HUES64 (cell line): Measurements from ENCODE around the gene PSEN2.
"Not testable (repeated sequence)": the region's sequence is repeated elsewhere in the genome, so short reads cannot be mapped to it uniquely, and the experiment has no call there.

Experiments used
- H3K27ac ChIP-seq: 2 replicates; pipeline ENCODE4 v1.7.0; 2013; ENCODE audit warnings: low read depth, low read length, inconsistent platforms
- H3K27me3 ChIP-seq: 2 replicates; pipeline ENCODE4 v1.6.1; 2013; ENCODE audit warnings: mild to moderate bottlenecking, low read length; ENCODE audit not compliant: insufficient read depth
- H3K36me3 ChIP-seq: 2 replicates; pipeline ENCODE4 v1.6.1; 2013; ENCODE audit warnings: mild to moderate bottlenecking, low read length; ENCODE audit not compliant: insufficient read depth
- H3K4me1 ChIP-seq: 2 replicates; pipeline ENCODE4 v1.6.1; 2013; ENCODE audit warnings: mild to moderate bottlenecking, low read length, moderate library complexity; ENCODE audit not compliant: insufficient read depth
- H3K4me3 ChIP-seq: 2 replicates; pipeline ENCODE4 v1.5.1; 2013; ENCODE audit warnings: mild to moderate bottlenecking, low read length, moderate library complexity
- H3K9ac ChIP-seq: 2 replicates; pipeline ENCODE4 v1.6.1; 2013; ENCODE audit warnings: mild to moderate bottlenecking, low read depth, low read length
- H3K9me3 ChIP-seq: 2 replicates; pipeline ENCODE4 v1.6.1; 2013; ENCODE audit warnings: low read depth, low read length; ENCODE audit not compliant: insufficient read depth
- WGBS: fragments of 150-250, 120-280 bp; methylation state at CpG from one replicate; pipeline ENCODE4 v1.1.7; 2013; ENCODE audit warnings: missing lambda C conversion rate; 5-methylcytosine and 5-hydroxymethylcytosine counted together

The PSEN2 gene

GRCh38 chr1:226831953-226832352, 38.5 kb upstream of the PSEN2 start:
- H3K4me1 ChIP-seq, result peaks cover 10% of the 10 kb centered on the region; the same call in 1 of the 2 replicates
- no peak overlapping the region for H3K4me3 ChIP-seq
- no peak overlapping the region for H3K27ac ChIP-seq
- WGBS, result 92% methylated on average over 4 of the region's 4 CpGs
- 0 out of 2 replicates have a peak, but pooled peaks cover 3% of the 10 kb centered on the region for H3K9me3 ChIP-seq
- H3K27me3 ChIP-seq, result no peaks in the 10 kb centered on the region
- H3K36me3 ChIP-seq, result no peaks in the 10 kb centered on the region
- no peak overlapping the region for H3K9ac ChIP-seq

DNA sequence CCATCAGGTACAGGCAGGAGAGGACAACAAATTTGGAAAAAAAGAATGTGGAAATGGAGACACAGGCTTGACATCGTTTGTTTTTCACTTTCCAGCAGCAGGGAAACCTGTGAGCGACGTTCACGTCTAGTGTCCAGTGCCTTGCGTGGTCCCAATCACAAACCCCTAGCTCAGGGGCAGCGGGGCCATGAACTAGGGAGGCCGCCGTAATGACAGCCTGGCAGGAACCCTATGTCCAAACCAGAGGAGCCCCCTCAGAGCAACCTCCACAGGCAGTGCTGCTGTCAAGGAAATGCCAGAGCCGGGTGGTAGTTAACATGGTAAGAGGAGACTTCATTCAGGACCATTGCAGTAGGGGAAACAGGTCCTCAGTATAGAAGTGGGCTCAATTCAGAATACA, 37.8 kb upstream of the PSEN2 start:
- Histone ChIP-seq H3K27me3 (no peaks in the 10 kb centered on the region), H3K4me3 (no peak overlapping the region), H3K4me1 (peaks cover 3% of the 10 kb centered on the region; the same call in 1 of the 2 replicates), H3K9me3 (0 out of 2 replicates have a peak, but pooled peaks cover 3% of the 10 kb centered on the region), H3K36me3 (no peaks in the 10 kb centered on the region), H3K9ac (no peak overlapping the region), H3K27ac (no peak overlapping the region)
- WGBS, result 94% methylated on average over 9 of the region's 9 CpGs

GRCh38 chr1:226834179-226834578, 36.2 kb upstream of the PSEN2 start:
- not testable (repeated sequence) for H3K27me3 ChIP-seq, H3K4me3 ChIP-seq
- WGBS, result 95% methylated on average over 6 of the region's 6 CpGs

GRCh38 chr1:226835396-226835795, 35.0 kb upstream of the PSEN2 start:
- not testable (repeated sequence) for H3K4me1 ChIP-seq, H3K27me3 ChIP-seq, H3K9ac ChIP-seq, H3K36me3 ChIP-seq, H3K4me3 ChIP-seq, H3K27ac ChIP-seq, H3K9me3 ChIP-seq
- 92% methylated on average over 7 of the region's 7 CpGs for WGBS

More at GRCh38 chr1:226834179-226834578, 36.2 kb upstream of the PSEN2 start:
- not testable (repeated sequence) for H3K4me1 ChIP-seq, H3K9ac ChIP-seq, H3K27ac ChIP-seq, H3K9me3 ChIP-seq, H3K36me3 ChIP-seq

DNA sequence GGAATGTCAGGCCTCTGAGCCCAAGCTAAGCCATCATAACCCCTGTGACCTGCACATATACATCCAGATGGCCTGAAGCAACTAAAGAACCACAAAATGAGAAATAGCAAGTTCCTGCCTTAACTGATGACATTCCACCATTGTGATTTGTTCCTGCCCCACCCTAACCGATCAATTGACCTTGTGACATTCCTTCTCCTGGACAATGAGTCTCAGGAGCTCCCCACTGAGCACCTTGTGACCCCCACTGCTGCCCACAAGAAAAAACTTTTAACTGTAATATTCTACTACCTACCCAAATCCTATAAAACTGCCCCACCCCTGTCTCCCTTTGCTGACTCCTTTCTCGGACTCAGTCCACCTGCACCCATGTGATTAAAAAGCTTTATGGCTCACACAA, 32.5 kb upstream of the PSEN2 start:
- not testable (repeated sequence) for H3K4me3 ChIP-seq, H3K27me3 ChIP-seq, H3K4me1 ChIP-seq, H3K27ac ChIP-seq, H3K9ac ChIP-seq, H3K9me3 ChIP-seq, H3K36me3 ChIP-seq
- 88% methylated on average over 2 of the region's 2 CpGs for WGBS

DNA sequence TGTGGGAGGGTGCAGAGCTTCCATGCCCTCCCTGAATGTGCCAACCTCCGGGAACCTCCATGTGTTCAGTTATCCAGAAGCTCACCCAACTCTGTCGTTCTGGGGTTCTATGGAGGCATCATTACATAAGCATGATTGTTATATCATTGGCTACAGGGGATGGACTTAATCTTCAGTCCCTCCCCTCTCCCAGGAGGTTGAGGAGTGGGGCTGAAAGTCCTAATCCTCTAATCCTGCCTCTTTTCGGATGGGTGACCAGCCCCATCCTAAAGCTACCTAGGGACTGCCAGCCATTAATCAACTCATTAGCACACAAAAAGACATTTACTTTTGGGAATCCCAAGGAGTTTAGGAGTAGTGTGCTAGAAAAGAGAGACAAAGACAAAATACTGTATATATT, 32.0 kb upstream of the PSEN2 start:
- no peak overlapping the region for H3K27ac ChIP-seq
- H3K4me1 ChIP-seq, result peaks cover 5% of the 10 kb centered on the region; the same call in 1 of the 2 replicates
- H3K27me3 ChIP-seq, result no peaks in the 10 kb centered on the region
- 83% methylated on average over 2 of the region's 3 CpGs for WGBS
- H3K36me3 ChIP-seq, result no peaks in the 10 kb centered on the region
- no peak overlapping the region for H3K4me3 ChIP-seq
- H3K9me3 ChIP-seq, result no peaks in the 10 kb centered on the region
- no peak overlapping the region for H3K9ac ChIP-seq

DNA sequence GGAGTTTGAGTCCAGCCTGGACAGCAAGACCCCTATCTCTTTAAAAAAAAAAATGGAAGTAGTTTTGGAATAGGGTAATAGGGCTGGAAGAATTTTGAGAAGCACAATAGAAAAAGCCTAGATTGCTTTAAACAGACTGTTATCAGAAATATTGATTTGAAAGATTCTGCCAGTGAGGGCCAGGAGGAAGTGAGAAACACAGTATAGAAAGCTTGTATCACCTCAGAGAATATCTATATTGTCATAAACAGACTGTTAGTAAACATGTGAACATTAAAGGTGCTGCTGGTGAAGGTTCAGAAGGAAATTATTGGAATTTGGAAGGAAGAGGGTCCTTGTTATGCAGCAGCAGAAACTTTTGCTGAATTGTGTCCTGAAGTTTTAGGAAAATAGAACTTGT, 24.8 kb upstream of the PSEN2 start:
- Histone ChIP-seq H3K27ac (no peak overlapping the region), H3K4me3 (no peak overlapping the region), H3K4me1 (peaks cover 17% of the 10 kb centered on the region; the same call in 1 of the 2 replicates), H3K27me3 (no peaks in the 10 kb centered on the region), H3K36me3 (no peaks in the 10 kb centered on the region), H3K9me3 (no peaks in the 10 kb centered on the region), H3K9ac (no peak overlapping the region)

GRCh38 chr1:226846786-226847185, 23.6 kb upstream of the PSEN2 start:
- 95% methylated on average over 1 of the region's 1 CpG for WGBS
- no peaks in the 10 kb centered on the region for H3K27me3 ChIP-seq

GRCh38 chr1:226854548-226854947, 15.9 kb upstream of the PSEN2 start:
- not testable (repeated sequence) for H3K27ac ChIP-seq, H3K36me3 ChIP-seq, H3K27me3 ChIP-seq, H3K9me3 ChIP-seq, H3K9ac ChIP-seq, H3K4me3 ChIP-seq
- peaks cover 17% of the 10 kb centered on the region for H3K4me1 ChIP-seq
- WGBS, result 100% methylated on average over 1 of the region's 1 CpG

More at GRCh38 chr1:226846786-226847185, 23.6 kb upstream of the PSEN2 start:
- Histone ChIP-seq H3K9ac (no peak overlapping the region), H3K4me3 (no peak overlapping the region), H3K36me3 (no peaks in the 10 kb centered on the region), H3K9me3 (no peaks in the 10 kb centered on the region), H3K4me1 (peaks cover 22% of the 10 kb centered on the region), H3K27ac (no peak overlapping the region)

- H3K4me3 ChIP-seq, result no peak overlapping the region
- H3K9me3 ChIP-seq, result no peaks in the 10 kb centered on the region
- H3K27me3 ChIP-seq, result no peaks in the 10 kb centered on the region
- no peak overlapping the region for H3K27ac ChIP-seq
- no peak overlapping the region for H3K9ac ChIP-seq
- H3K4me1 ChIP-seq, result peaks cover 19% of the 10 kb centered on the region
- no peaks in the 10 kb centered on the region for H3K36me3 ChIP-seq
These were observed 7.5 kb upstream of the PSEN2 start for GRCh38 chr1:226862890-226863289.

GRCh38 chr1:226863446-226863845, 7.0 kb upstream of the PSEN2 start:
- 36% methylated on average over 5 of the region's 5 CpGs for WGBS
- Histone ChIP-seq H3K27me3 (no peaks in the 10 kb centered on the region), H3K9me3 (no peaks in the 10 kb centered on the region), H3K9ac (no peak overlapping the region), H3K4me1 (peaks cover 20% of the 10 kb centered on the region), H3K27ac (no peak overlapping the region), H3K4me3 (no peak overlapping the region), H3K36me3 (no peaks in the 10 kb centered on the region)

DNA sequence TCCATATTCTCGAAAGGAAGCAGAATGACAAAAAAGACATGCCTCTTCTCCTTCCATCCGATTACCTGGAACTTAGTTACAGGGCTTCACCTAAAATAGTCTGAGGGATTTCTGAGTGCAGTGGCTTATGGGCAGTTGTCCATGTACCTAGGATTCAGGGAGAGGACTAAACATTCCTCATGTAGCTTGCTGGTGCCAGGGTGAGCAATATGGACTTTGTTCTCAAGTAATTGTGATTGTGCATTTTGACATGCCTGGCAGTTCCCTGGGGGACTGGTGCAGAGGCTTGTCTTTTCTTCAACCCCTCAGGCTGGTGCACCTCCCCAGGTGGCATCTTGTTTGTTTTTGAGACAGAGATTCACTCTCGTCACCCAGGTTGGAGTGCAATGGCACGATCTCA, 6.1 kb upstream of the PSEN2 start:
- Histone ChIP-seq H3K36me3 (no peaks in the 10 kb centered on the region), H3K9ac (no peak overlapping the region), H3K9me3 (no peaks in the 10 kb centered on the region), H3K27ac (no peak overlapping the region), H3K4me3 (no peak overlapping the region), H3K27me3 (peaks cover 3% of the 10 kb centered on the region; the same call in 1 of the 2 replicates), H3K4me1 (peaks cover 20% of the 10 kb centered on the region)
- WGBS, result 91% methylated on average over 4 of the region's 4 CpGs
